Measurements from ENCODE around the gene NXN.

NXN gene

DNA sequence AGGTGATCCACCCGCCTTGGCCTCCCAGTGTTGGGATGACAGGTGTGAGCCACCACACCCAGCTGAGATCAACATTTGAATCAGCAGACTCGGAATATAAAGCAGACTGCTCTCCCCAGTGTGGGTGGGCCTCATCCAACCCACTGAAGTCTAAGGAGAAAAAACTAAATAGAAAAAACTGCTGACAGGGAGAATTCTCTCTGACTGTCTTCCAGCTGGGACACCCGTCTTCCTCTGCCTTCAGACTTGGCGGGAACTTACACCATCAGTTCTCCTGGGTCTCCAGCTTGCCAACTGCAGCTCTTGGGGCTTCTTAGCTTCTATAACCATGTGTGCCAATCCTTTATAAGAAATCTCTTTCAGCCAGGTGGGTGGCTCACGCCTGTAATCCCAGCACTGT lies 106.7 kb downstream of the NXN start:
- no peak for TF ChIP-seq CTCF (IDR thresholded peaks at IDR 0.05)

DNA sequence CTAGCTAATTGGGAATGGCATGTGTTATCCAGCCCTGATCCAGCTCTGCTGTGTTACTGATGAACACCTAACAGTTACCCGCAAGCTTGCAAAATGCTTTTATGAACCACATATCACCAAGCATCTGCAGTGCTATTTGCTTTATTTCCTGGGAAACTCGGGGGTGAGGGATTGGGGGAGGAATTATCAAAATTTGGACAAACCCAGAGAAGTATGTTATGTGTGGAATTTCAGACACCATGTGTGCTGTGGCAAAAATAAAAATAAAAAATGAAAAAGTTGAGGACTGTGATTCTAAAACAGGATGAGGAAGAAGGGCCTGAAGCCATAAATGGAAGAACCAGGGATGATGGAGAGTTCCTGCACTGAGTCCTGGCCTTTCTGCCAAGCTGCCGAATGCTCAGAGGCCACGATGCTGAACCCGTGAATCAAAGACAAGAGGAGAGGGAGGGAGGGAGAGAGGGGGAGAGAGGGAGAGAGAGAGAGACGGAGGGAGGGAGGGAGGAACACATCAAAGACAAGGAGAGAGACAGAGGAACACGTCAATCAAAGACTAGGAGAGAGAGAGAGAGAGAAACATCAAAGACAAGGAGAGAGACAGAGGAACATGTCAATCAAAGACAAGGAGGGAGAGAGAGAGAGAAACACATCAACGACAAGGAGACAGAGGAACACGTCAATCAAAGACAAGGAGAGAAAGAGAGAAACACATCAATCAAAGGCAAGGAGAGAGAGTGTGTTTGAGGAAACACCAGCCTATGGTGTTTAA lies 107.6 kb downstream of the NXN start:
- no peak for TF ChIP-seq CTCF (IDR thresholded peaks at IDR 0.05)

- TF ChIP-seq CTCF (IDR thresholded peaks at IDR 0.05) = no peak
These were observed 109.7 kb downstream of the NXN start for GRCh38 chr17:869567-870525.

- TF ChIP-seq CTCF (IDR thresholded peaks at IDR 0.05) = no peak
These were observed 110.5 kb downstream of the NXN start for GRCh38 chr17:869086-869485.

GRCh38 chr17:867896-868489 lies 111.6 kb downstream of the NXN start:
- no peak for TF ChIP-seq CTCF (IDR thresholded peaks at IDR 0.05)

GRCh38 chr17:866568-867103 lies 112.9 kb downstream of the NXN start:
- TF ChIP-seq CTCF (IDR thresholded peaks at IDR 0.05) = no peak

- no peak for TF ChIP-seq CTCF (IDR thresholded peaks at IDR 0.05)
These were observed 115.3 kb downstream of the NXN start for GRCh38 chr17:864315-864714.

Data from LNCAP (cell line).